H1 (cell line): ENCODE data around the gene SLC22A23. TPM values are rescaled to one million over a fixed set of nuclear protein-coding genes. Genes with fewer than 3 reads are reported as not detected.

Source experiments
- TBP ChIP-seq: IDR thresholded peaks from 2 replicates; pipeline ENCODE4 v1.6.1; 2011; ENCODE audit warnings: low read depth, low read length, improper control_type of control experiment
- TEAD4 ChIP-seq: IDR thresholded peaks from 2 replicates; pipeline ENCODE4 v1.6.1; 2012; ENCODE audit warnings: low read depth, low read length, inconsistent platforms, mixed read lengths
- polyA plus RNA-seq, 7 experiments: library from polyadenylated mRNA; depleted of rRNA in 3 of 7; stranded (reverse) in 5 of 7; unstranded in 2 of 7; fragments of >200 nt in 5 of 7; fragments of 200-250 nt in 2 of 7; gene quantifications; 1 replicate in 5 of 7; 2 replicates in 1 of 7; 4 replicates in 1 of 7; pipeline versions ENCODE4 v1.2.1 to v1.2.3, GENCODE V29; 2011 to 2013; ENCODE audit warnings: missing spikeins in 2 of 7, mixed read lengths in 2 of 7
- total RNA-seq: library from RNA; stranded (reverse); fragmentation: NEBNext Ultra II Directional; extraction: Animal tissue kit (Norgen Biotek cat#: 25700); gene quantifications from 2 replicates; pipeline ENCODE4 v1.2.1, GENCODE V29; 2021

SLC22A23 gene
- total and polyA plus RNA-seq, 2 of the 8 experiments (the other 6 are each of a cell fraction or from before 2014, with no cell fraction given) = 9.9 to 38.4 TPM

DNA sequence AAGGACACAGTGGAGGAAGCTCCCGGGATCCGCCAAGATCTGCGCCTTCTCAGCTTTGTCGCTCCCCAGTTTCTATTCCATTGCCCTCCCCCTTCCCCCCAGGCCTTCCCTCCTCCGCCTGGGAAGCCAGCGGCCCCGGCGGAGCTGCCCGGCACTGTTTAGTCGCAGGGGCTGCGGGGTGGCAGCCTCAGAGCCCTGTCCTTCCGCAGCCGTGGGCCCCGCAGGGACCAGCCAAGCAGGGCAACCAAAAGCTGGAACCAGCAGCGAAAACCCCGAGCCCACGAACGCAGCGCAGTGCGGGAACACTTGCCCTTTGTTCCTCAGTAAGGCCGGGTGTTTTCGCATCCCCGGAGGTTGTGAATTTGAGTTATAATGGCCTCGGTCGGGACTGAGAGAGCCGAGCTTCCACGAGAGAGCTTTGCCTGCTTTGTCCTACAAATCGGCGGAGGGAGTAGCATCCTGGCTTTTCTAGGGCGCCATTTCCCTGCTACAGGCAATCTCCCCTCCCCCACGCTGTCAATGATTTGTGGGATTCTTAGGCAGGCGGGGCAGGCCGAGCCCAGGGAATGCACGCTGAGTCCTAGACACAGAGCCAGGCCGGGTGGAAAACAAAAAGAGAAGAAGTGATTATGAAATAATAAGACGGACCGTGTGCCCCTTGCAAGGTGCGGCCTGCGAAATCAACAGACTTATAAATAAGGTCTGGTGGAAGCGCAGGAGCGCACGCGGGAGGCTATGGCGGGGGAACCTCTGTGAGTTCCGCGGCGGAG lies 225.4 kb downstream of the SLC22A23 start (continued):
- TF ChIP-seq TBP (peak; percentile 47; the same call in 1 of the 2 replicates), TEAD4 (peak; percentile 60; the same call in 1 of the 2 replicates)
